HUES6 (cell line): ENCODE data around the gene TEX38.
"Not testable (repeated sequence)": the region's sequence is repeated elsewhere in the genome, so short reads cannot be mapped to it uniquely, and the experiment has no call there.

Experiments used
- H3K27ac ChIP-seq: 2 replicates; pipeline ENCODE4 v1.7.0; 2013; ENCODE audit warnings: low read depth, mild to moderate bottlenecking, low read length, inconsistent platforms
- H3K27me3 ChIP-seq: 2 replicates; pipeline ENCODE4 v1.6.1; 2013; ENCODE audit warnings: low read length; ENCODE audit not compliant: control insufficient read depth, insufficient read depth
- H3K36me3 ChIP-seq: 2 replicates; pipeline ENCODE4 v1.6.1; 2013; ENCODE audit warnings: low read length; ENCODE audit not compliant: control insufficient read depth, insufficient read depth
- H3K4me1 ChIP-seq: 2 replicates; pipeline ENCODE4 v1.6.1; 2013; ENCODE audit warnings: low read length; ENCODE audit not compliant: control insufficient read depth, insufficient read depth
- H3K4me3 ChIP-seq: 2 replicates; pipeline ENCODE4 v1.5.1; 2013; ENCODE audit warnings: low read depth, low read length
- H3K9ac ChIP-seq: one replicate; pipeline ENCODE4 v1.6.1; 2013; ENCODE audit warnings: mild to moderate bottlenecking, low read length
- H3K9me3 ChIP-seq: 2 replicates; pipeline ENCODE4 v1.6.1; 2013; ENCODE audit warnings: low read depth, low read length; ENCODE audit not compliant: control insufficient read depth, insufficient read depth

Gene TEX38

GRCh38 chr1:46689356-46689755, 17.7 kb downstream of the TEX38 start:
- Histone ChIP-seq H3K27ac (no peak overlapping the region), H3K36me3 (peaks cover 87% of the 10 kb centered on the region), H3K4me1 (no peaks in the 10 kb centered on the region), H3K4me3 (no peak overlapping the region), H3K9me3 (no peaks in the 10 kb centered on the region), H3K9ac (no peak overlapping the region), H3K27me3 (no peaks in the 10 kb centered on the region)

- H3K9ac ChIP-seq, result no peak overlapping the region
- H3K4me3 ChIP-seq, result no peak overlapping the region
- peaks cover 82% of the 10 kb centered on the region for H3K36me3 ChIP-seq
- no peaks in the 10 kb centered on the region for H3K9me3 ChIP-seq
- H3K4me1 ChIP-seq, result no peaks in the 10 kb centered on the region
- no peaks in the 10 kb centered on the region for H3K27me3 ChIP-seq
- no peak overlapping the region for H3K27ac ChIP-seq
Measured at GRCh38 chr1:46689897-46690296, 18.2 kb downstream of the TEX38 start.

- Histone ChIP-seq H3K27me3 (no peaks in the 10 kb centered on the region), H3K9me3 (no peaks in the 10 kb centered on the region), H3K9ac (no peak overlapping the region), H3K4me1 (no peaks in the 10 kb centered on the region), H3K4me3 (no peak overlapping the region), H3K36me3 (peaks cover 81% of the 10 kb centered on the region), H3K27ac (no peak overlapping the region)
Measured at GRCh38 chr1:46690931-46691421, 19.3 kb downstream of the TEX38 start.

DNA sequence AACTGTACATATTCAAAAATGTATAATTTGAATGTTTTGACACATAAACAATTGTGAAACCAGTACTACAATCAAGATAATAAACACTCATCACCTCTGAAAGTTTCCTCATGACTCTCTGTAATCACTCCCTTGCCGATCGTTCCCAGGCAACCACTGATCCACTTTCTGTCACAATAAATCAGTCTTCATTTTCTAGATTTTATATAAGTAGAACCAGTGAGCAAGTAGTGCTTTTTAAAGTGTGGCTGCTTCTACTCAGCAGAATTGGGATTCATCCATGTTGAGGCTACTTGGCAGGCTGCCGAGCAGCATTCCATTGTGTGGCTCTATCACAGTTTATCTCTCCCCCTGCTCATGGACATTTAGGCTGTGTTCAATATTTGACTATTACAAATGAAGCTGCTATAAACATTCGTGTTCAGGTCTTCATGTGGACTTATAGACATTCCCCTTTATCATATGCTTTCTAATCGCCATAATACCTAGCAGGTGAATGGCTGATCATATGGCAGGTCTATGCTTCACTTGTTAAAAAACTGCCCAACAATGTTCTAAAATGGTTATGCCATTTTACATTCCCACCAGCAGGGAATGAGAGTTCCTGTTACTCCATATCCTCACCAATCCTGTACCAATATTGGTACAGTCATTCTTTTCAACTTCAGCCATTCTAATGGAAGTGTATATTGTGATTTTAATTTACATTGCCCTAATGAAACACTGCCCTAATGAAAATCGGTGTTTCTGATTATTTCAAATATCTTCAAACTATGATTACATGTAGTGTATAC, 20.5 kb downstream of the TEX38 start:
- peaks cover 80% of the 10 kb centered on the region for H3K36me3 ChIP-seq

DNA sequence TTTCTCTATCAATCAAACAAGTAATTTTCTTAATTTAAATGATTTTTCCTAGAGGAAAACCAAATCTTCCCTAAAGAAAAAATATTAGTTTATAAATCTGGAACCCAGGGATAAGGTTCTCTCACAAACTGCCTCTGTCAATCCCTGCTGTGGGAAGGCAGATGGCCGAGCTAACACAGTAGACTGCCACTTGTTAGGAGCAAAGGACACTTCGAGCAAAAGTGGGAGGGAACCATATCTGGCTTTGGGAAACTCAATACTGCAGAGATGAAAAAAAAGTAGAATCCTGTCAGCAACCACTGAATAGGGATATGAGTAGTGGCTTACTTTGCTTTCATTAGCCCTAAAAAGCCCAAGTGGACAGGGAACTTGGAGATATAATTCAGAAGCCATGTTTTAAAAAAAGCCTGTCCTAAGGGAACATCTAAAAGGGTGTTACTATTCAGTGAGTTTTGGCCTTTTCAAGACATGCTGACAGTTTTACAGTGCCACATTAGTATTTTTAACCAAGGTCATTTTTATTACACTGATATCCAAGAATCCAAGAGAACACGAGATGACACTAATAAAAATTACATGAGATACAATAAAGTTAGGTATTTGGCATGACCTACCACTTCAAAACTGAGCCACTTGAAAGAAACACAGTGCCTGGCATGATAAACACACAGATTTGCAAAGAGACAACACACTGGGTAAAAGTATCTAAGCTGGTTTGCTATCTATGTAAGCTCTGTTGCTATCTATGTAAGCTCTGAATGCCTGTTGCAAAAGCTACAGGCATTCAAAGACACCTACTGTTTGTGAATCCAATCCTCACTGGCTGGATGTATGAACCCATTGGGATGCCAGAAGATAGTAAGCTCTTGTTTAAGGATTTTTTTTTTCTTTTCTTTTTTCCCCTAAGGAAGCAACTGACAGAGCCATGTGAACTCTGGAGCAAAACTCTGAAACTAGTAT, 21.4 kb downstream of the TEX38 start:
- no peak overlapping the region for H3K9ac ChIP-seq
- no peaks in the 10 kb centered on the region for H3K4me1 ChIP-seq
- H3K9me3 ChIP-seq, result no peaks in the 10 kb centered on the region
- no peaks in the 10 kb centered on the region for H3K27me3 ChIP-seq
- peaks cover 75% of the 10 kb centered on the region for H3K36me3 ChIP-seq
- H3K4me3 ChIP-seq, result no peak overlapping the region
- H3K27ac ChIP-seq, result no peak overlapping the region

More for the DNA sequence above, 20.5 kb downstream of the TEX38 start:
- Histone ChIP-seq H3K27me3 (no peaks in the 10 kb centered on the region), H3K27ac (no peak overlapping the region), H3K9me3 (no peaks in the 10 kb centered on the region), H3K4me3 (no peak overlapping the region), H3K9ac (no peak overlapping the region), H3K4me1 (no peaks in the 10 kb centered on the region)

GRCh38 chr1:46694676-46695075, 23.0 kb downstream of the TEX38 start:
- not testable (repeated sequence) for H3K9ac ChIP-seq, H3K4me1 ChIP-seq, H3K4me3 ChIP-seq, H3K27me3 ChIP-seq, H3K9me3 ChIP-seq, H3K27ac ChIP-seq
- peaks cover 70% of the 10 kb centered on the region for H3K36me3 ChIP-seq

DNA sequence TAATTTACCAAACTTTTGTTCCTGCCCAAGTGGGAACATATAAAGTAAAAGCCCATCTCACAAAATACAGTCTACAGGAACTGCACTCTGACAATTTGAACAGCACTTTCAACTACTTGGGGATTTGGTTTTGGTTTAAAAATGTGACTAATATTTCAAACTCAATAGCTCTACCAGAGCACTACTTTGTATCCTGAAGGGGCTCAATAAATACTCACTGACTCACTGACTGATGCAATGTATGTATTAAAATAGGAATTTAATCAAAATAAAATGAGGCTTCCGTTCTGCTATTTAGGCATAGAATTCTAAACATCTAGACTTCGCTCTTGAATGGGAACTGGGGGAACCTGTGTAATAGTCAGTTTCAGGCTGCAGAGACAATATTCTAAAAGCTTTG, 25.4 kb downstream of the TEX38 start:
- Histone ChIP-seq H3K27me3 (no peaks in the 10 kb centered on the region), H3K9ac (no peak overlapping the region), H3K4me3 (no peak overlapping the region), H3K4me1 (no peaks in the 10 kb centered on the region), H3K9me3 (no peaks in the 10 kb centered on the region), H3K36me3 (peaks cover 66% of the 10 kb centered on the region), H3K27ac (no peak overlapping the region)

DNA sequence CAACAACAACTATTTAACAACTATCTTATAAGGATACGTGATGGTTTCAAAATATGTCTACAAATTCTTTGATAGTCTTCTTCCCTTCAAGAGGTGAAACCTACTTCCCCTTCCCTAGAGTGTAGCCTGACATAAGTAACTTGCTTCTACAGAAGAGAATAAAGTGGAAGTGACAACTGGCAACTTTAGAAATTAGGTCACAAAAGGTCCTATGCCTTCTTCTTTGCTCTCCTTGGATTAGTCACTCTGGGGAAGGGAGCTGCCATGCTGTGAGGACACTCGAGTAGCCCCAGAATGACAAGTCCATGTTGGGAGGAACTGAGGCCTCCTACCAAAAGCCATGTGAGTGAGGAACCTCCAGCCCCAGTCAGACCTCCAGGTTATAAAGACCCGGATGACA, 28.0 kb downstream of the TEX38 start:
- Histone ChIP-seq H3K36me3 (peaks cover 76% of the 10 kb centered on the region), H3K9ac (no peak overlapping the region), H3K4me1 (no peaks in the 10 kb centered on the region), H3K4me3 (no peak overlapping the region), H3K9me3 (no peaks in the 10 kb centered on the region), H3K27me3 (no peaks in the 10 kb centered on the region), H3K27ac (no peak overlapping the region)

- Histone ChIP-seq H3K27ac (no peak overlapping the region), H3K27me3 (no peaks in the 10 kb centered on the region), H3K9ac (no peak overlapping the region), H3K4me1 (no peaks in the 10 kb centered on the region), H3K4me3 (no peak overlapping the region), H3K36me3 (peaks cover 85% of the 10 kb centered on the region), H3K9me3 (no peaks in the 10 kb centered on the region)
Measured at GRCh38 chr1:46703927-46704641, 32.4 kb downstream of the TEX38 start.

- Histone ChIP-seq H3K27me3 (no peaks in the 10 kb centered on the region), H3K4me1 (no peaks in the 10 kb centered on the region), H3K9me3 (no peaks in the 10 kb centered on the region), H3K4me3 (no peak overlapping the region), H3K36me3 (peaks cover 84% of the 10 kb centered on the region), H3K27ac (no peak overlapping the region), H3K9ac (no peak overlapping the region)
Measured at GRCh38 chr1:46705408-46705807, 33.8 kb downstream of the TEX38 start.
